HG03571 (cell line): ENCODE measurements around the gene MTA3.

ENCODE experiments used
- ATAC-seq: cut with Tn5 transposase; IDR thresholded peaks from one replicate; pipeline ENCODE4 v1.9.1; 2021; ENCODE audit not compliant: unreplicated experiment

Gene MTA3

GRCh38 chr2:42799881-42800280, 231.4 kb downstream of the MTA3 start:
- ATAC-seq, result no peak

GRCh38 chr2:42800461-42800962, 232.1 kb downstream of the MTA3 start:
- ATAC-seq, result no peak

- no peak for ATAC-seq
These were observed 232.5 kb downstream of the MTA3 start for GRCh38 chr2:42800981-42801380.

- ATAC-seq, result no peak
These were observed 232.9 kb downstream of the MTA3 start for GRCh38 chr2:42801381-42801780.

- no peak for ATAC-seq
These were observed 233.7 kb downstream of the MTA3 start for GRCh38 chr2:42802150-42802549.

GRCh38 chr2:42804338-42804737, 235.9 kb downstream of the MTA3 start:
- ATAC-seq, result no peak

- no peak for ATAC-seq
These were observed 236.5 kb downstream of the MTA3 start for GRCh38 chr2:42804891-42805290.
